HepG2 (cell line): ENCODE measurements around the gene SPATS2. TPM values are rescaled to one million over a fixed set of nuclear protein-coding genes. Genes with fewer than 3 reads are reported as not detected.
A peak's percentile ranks its signal among the peaks of the same experiment; 100 is the strongest.

Experiments used
- ADNP ChIP-seq: sonication (generic); formaldehyde crosslinking; IDR thresholded peaks from 2 replicates; pipeline ENCODE4 v1.4.0; 2020; ENCODE audit warnings: missing genetic modification reagents
- CAMTA2 ChIP-seq: sonication (generic); formaldehyde crosslinking; IDR thresholded peaks from 2 replicates; pipeline ENCODE4 v1.4.0; 2020; ENCODE audit warnings: mild to moderate bottlenecking, missing genetic modification reagents, borderline replicate concordance
- CEBPG ChIP-seq: IDR thresholded peaks from 2 replicates; pipeline ENCODE4 v1.6.1; 2016
- FLYWCH1 ChIP-seq: sonication (generic); formaldehyde crosslinking; IDR thresholded peaks from 2 replicates; pipeline ENCODE4 v1.8.1; 2023; ENCODE audit warnings: mild to moderate bottlenecking, missing genetic modification reagents
- GZF1 ChIP-seq: sonication (generic); formaldehyde crosslinking; IDR thresholded peaks from 2 replicates; pipeline ENCODE4 v1.5.1; 2020; ENCODE audit warnings: mild to moderate bottlenecking, missing genetic modification reagents
- HOXA3 ChIP-seq: sonication (generic); formaldehyde crosslinking; IDR thresholded peaks from 2 replicates; pipeline ENCODE4 v1.5.0; 2020; ENCODE audit warnings: missing genetic modification reagents
- HOXA5 ChIP-seq: sonication (generic); formaldehyde crosslinking; IDR thresholded peaks from 2 replicates; pipeline ENCODE4 v1.4.0; 2020; ENCODE audit warnings: missing genetic modification reagents
- PAX8 ChIP-seq: sonication (generic); formaldehyde crosslinking; IDR thresholded peaks from 2 replicates; pipeline ENCODE4 v1.8.0; 2022; ENCODE audit warnings: mild to moderate bottlenecking, missing genetic modification reagents, borderline replicate concordance
- SIN3A ChIP-seq: IDR thresholded peaks from 2 replicates; pipeline ENCODE4 v1.6.1; 2011; ENCODE audit warnings: low read depth, mild to moderate bottlenecking, control low read depth, low read length, borderline replicate concordance
- ZFAT ChIP-seq: sonication (generic); formaldehyde crosslinking; conservative IDR thresholded peaks from 2 replicates; pipeline ENCODE4 v1.8.1; 2023; ENCODE audit warnings: missing genetic modification reagents, inconsistent platforms
- ZNF572 ChIP-seq: sonication (generic); formaldehyde crosslinking; IDR thresholded peaks from 2 replicates; pipeline ENCODE4 v1.5.1; 2020; ENCODE audit warnings: mild to moderate bottlenecking, missing genetic modification reagents
- polyA plus RNA-seq, 8 experiments: library from polyadenylated mRNA; depleted of rRNA in 3 of 8; stranded (reverse) in 7 of 8; unstranded in 1 of 8; fragments of >200 nt; fragmentation: Illumina TruSeq in 4 of 8; extraction: Trizol in 4 of 8; gene quantifications; 2 replicates each; pipeline versions ENCODE4 v1.2.1 to v1.2.3, GENCODE V29; 2011 to 2016; ENCODE audit warnings: low read depth in 4 of 8, missing spikeins in 1 of 8, mixed read lengths in 1 of 8; ENCODE audit not compliant: insufficient read depth in 1 of 8
- total RNA-seq, 5 experiments: library from RNA; depleted of rRNA; stranded (reverse); fragments of >200 nt; fragmentation: Illumina TruSeq; extraction: Trizol; gene quantifications; 2 replicates each; pipeline ENCODE4 v1.2.3, GENCODE V29; 2016; ENCODE audit warnings: low read depth in 1 of 5
- TF ChIP-seq, protein P1 (sequence below): sonication (generic); formaldehyde crosslinking; conservative IDR thresholded peaks from 2 replicates; pipeline ENCODE4 v1.5.0; 2020; ENCODE audit warnings: missing genetic modification reagents
- TF ChIP-seq, protein P2 (sequence below): sonication (generic); formaldehyde crosslinking; IDR thresholded peaks from 2 replicates; pipeline ENCODE4 v1.4.0; 2020; ENCODE audit warnings: mild to moderate bottlenecking, missing genetic modification reagents
- TF ChIP-seq, protein P3 (sequence below): sonication (generic); formaldehyde crosslinking; IDR thresholded peaks from 2 replicates; pipeline ENCODE4 v1.5.0; 2020; ENCODE audit warnings: mild to moderate bottlenecking, missing genetic modification reagents, borderline replicate concordance

The SPATS2 gene
- total and polyA plus RNA-seq, 2 of the 13 experiments (the other 11 are each of a cell fraction or from before 2014, with no cell fraction given): 19.3 to 28.1 TPM

DNA sequence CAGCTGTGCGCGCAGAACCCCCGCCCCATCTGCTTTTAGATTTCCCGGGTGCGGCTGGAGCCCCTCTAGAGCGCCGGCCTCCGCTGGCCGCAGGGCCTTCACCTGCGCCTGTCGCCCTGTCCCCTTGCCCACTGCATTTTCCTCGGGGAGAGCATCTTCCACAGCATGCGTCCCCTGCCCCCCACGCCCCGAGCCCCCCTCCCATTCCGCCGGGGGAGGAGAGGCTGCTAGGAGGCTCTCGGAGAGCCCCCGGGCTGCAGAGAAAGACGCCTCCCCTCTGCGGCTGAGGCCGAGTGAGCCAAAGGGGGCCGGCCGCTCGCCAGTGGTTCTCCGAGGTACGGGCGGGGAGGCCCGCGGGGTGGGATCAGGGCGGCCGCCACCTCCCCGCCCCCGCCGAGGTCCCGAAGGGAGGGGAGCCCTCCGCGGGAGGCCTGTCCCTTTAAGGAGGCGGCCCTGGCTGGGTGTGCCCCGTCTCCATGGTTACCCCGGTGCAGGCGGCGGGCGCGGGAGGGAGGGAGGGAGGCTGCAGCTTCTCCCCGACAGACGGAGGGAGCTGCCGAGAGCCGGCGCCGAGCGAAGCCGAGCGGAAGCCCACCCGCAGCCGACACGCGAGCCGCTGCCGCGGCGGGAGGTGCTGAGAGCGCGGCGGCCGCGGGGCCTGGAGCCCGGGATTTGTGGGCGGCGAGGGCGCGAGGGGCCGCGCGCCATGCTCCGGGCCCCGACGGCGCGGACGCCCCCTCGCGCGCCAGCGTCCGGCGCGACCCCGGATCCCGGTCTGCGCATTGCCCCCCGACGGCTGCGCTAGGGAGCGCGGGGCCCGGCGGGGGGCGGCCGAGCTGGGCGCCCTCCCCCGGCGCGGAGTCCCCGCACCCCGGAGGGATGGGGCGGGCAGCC lies 171.5 kb downstream of the SPATS2 start, which contains the start of gene KCNH3 (continued):
- TF ChIP-seq PAX8 (CRISPR knock-in tag) (no peak), CEBPG (CRISPR knock-in tag) (no peak), ADNP (CRISPR knock-in tag) (no peak), HOXA3 (CRISPR knock-in tag) (no peak), HOXA5 (CRISPR knock-in tag) (no peak), ZNF572 (CRISPR knock-in tag) (no peak), FLYWCH1 (no peak), GZF1 (CRISPR knock-in tag) (no peak), CAMTA2 (CRISPR knock-in tag) (no peak), ZFAT (CRISPR knock-in tag) (no peak), SIN3A (peak; percentile 28; the same call in 1 of the 2 replicates)
- TF ChIP-seq, protein P1, sequence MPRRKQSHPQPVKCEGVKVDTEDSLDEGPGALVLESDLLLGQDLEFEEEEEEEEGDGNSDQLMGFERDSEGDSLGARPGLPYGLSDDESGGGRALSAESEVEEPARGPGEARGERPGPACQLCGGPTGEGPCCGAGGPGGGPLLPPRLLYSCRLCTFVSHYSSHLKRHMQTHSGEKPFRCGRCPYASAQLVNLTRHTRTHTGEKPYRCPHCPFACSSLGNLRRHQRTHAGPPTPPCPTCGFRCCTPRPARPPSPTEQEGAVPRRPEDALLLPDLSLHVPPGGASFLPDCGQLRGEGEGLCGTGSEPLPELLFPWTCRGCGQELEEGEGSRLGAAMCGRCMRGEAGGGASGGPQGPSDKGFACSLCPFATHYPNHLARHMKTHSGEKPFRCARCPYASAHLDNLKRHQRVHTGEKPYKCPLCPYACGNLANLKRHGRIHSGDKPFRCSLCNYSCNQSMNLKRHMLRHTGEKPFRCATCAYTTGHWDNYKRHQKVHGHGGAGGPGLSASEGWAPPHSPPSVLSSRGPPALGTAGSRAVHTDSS (CRISPR knock-in tag): no peak
- TF ChIP-seq, protein P2, sequence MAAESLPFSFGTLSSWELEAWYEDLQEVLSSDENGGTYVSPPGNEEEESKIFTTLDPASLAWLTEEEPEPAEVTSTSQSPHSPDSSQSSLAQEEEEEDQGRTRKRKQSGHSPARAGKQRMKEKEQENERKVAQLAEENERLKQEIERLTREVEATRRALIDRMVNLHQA (CRISPR knock-in tag): no peak
- TF ChIP-seq, protein P3, sequence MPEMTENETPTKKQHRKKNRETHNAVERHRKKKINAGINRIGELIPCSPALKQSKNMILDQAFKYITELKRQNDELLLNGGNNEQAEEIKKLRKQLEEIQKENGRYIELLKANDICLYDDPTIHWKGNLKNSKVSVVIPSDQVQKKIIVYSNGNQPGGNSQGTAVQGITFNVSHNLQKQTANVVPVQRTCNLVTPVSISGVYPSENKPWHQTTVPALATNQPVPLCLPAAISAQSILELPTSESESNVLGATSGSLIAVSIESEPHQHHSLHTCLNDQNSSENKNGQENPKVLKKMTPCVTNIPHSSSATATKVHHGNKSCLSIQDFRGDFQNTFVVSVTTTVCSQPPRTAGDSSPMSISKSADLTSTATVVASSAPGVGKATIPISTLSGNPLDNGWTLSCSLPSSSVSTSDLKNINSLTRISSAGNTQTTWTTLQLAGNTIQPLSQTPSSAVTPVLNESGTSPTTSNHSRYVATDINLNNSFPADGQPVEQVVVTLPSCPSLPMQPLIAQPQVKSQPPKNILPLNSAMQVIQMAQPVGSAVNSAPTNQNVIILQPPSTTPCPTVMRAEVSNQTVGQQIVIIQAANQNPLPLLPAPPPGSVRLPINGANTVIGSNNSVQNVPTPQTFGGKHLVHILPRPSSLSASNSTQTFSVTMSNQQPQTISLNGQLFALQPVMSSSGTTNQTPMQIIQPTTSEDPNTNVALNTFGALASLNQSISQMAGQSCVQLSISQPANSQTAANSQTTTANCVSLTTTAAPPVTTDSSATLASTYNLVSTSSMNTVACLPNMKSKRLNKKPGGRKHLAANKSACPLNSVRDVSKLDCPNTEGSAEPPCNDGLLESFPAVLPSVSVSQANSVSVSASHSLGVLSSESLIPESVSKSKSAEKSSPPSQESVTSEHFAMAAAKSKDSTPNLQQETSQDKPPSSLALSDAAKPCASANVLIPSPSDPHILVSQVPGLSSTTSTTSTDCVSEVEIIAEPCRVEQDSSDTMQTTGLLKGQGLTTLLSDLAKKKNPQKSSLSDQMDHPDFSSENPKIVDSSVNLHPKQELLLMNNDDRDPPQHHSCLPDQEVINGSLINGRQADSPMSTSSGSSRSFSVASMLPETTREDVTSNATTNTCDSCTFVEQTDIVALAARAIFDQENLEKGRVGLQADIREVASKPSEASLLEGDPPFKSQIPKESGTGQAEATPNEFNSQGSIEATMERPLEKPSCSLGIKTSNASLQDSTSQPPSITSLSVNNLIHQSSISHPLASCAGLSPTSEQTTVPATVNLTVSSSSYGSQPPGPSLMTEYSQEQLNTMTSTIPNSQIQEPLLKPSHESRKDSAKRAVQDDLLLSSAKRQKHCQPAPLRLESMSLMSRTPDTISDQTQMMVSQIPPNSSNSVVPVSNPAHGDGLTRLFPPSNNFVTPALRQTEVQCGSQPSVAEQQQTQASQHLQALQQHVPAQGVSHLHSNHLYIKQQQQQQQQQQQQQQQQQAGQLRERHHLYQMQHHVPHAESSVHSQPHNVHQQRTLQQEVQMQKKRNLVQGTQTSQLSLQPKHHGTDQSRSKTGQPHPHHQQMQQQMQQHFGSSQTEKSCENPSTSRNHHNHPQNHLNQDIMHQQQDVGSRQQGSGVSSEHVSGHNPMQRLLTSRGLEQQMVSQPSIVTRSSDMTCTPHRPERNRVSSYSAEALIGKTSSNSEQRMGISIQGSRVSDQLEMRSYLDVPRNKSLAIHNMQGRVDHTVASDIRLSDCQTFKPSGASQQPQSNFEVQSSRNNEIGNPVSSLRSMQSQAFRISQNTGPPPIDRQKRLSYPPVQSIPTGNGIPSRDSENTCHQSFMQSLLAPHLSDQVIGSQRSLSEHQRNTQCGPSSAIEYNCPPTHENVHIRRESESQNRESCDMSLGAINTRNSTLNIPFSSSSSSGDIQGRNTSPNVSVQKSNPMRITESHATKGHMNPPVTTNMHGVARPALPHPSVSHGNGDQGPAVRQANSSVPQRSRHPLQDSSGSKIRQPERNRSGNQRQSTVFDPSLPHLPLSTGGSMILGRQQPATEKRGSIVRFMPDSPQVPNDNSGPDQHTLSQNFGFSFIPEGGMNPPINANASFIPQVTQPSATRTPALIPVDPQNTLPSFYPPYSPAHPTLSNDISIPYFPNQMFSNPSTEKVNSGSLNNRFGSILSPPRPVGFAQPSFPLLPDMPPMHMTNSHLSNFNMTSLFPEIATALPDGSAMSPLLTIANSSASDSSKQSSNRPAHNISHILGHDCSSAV (CRISPR knock-in tag): no peak
- TF ChIP-seq, all 625 proteins: peak for 8
